Activated CD4-positive, alpha-beta T cell treated with anti-CD3 and anti-CD28 coated beads, Interleukin-2, amount 50 U/mL, for 48 hours (primary cell): Measurements from ENCODE around the gene GORASP2.

Experiments used
- DNase-seq, 2 experiments: peaks; one replicate each; pipeline ENCODE4 v3.0.0-alpha.2; 2020

GORASP2 gene

GRCh38 chr2:170967553-170967952 is 38.5 kb downstream of the GORASP2 start:
- no peak for DNase-seq

GRCh38 chr2:170968205-170969003 is 39.4 kb downstream of the GORASP2 start:
- DNase-seq = no peak

GRCh38 chr2:170969030-170969429 is 40.0 kb downstream of the GORASP2 start:
- no peak for DNase-seq

- no peak for DNase-seq
Measured at GRCh38 chr2:170969872-170970496, 40.9 kb downstream of the GORASP2 start.

- DNase-seq = no peak
Measured at GRCh38 chr2:170971071-170971470, 42.0 kb downstream of the GORASP2 start.

- DNase-seq = no peak
Measured at GRCh38 chr2:170972296-170973224, 43.5 kb downstream of the GORASP2 start.

GRCh38 chr2:170973225-170973491 is 44.1 kb downstream of the GORASP2 start:
- no peak for DNase-seq

- DNase-seq = peak; percentile 90 to 92
Measured at GRCh38 chr2:170973492-170974303, 44.6 kb downstream of the GORASP2 start.

GRCh38 chr2:170974304-170974993 is 45.4 kb downstream of the GORASP2 start:
- no peak for DNase-seq

GRCh38 chr2:170975127-170975942 is 46.3 kb downstream of the GORASP2 start:
- DNase-seq = no peak

GRCh38 chr2:170975943-170976270 is 46.9 kb downstream of the GORASP2 start:
- no peak for DNase-seq

- DNase-seq = no peak
Measured at GRCh38 chr2:170984079-170984478, 55.0 kb downstream of the GORASP2 start.

- DNase-seq = no peak
Measured at GRCh38 chr2:170985407-170985806, 56.4 kb downstream of the GORASP2 start.

GRCh38 chr2:170986566-170987258 is 57.7 kb downstream of the GORASP2 start:
- DNase-seq = no peak

GRCh38 chr2:170991398-170992182 is 62.5 kb downstream of the GORASP2 start:
- DNase-seq = no peak

- DNase-seq = no peak
Measured at GRCh38 chr2:170996316-170996715, 67.3 kb downstream of the GORASP2 start.

- no peak for DNase-seq
Measured at GRCh38 chr2:170997893-170998597, 69.0 kb downstream of the GORASP2 start.

GRCh38 chr2:170999654-171000053 is 70.6 kb downstream of the GORASP2 start:
- no peak for DNase-seq

- no peak for DNase-seq
Measured at GRCh38 chr2:171004363-171004762, 75.3 kb downstream of the GORASP2 start.
